Naive thymus-derived CD4-positive, alpha-beta T cell (primary cell): ENCODE data around the gene CNNM3. TPM values are rescaled to one million over a fixed set of nuclear protein-coding genes. Genes with fewer than 3 reads are reported as not detected.

ENCODE experiments used
- ATAC-seq: fragments of 150-1000 bp; cut with Tn5 transposase; 2 replicates; pipeline ENCODE4 v1.10.0; 2021; ENCODE audit warnings: mild to moderate bottlenecking, moderate library complexity
- CTCF ChIA-PET: fragments of 350-600 bp; sonication (Branson Sonifier 250); formaldehyde crosslinking; loops from one replicate; lab custom pipeline; 2021; ENCODE audit warnings: antibody characterized with exemption; lab: Charles Lee
- POLR2A ChIA-PET: fragments of 350-600 bp; sonication (Branson Sonifier 250); formaldehyde crosslinking; loops from one replicate; lab custom pipeline; 2021; ENCODE audit warnings: antibody characterized with exemption, inconsistent platforms; lab: Charles Lee
- DNase-seq, 9 donors: peaks; one replicate each; pipeline versions ENCODE4 v3.0.0 to v3.0.0-alpha.2; 2020 to 2022; ENCODE audit warnings: mixed read lengths in 1 of 9
- H3K27ac ChIP-seq: one replicate; pipeline ENCODE4 v1.7.0; 2013; ENCODE audit warnings: mild to moderate bottlenecking, low read depth, low read length, moderate library complexity
- H3K27me3 ChIP-seq, 2 donors: one replicate each; pipeline ENCODE4 v1.7.0; 2013; ENCODE audit warnings: low read length in 2 of 2, mild to moderate bottlenecking in 2 of 2, moderate library complexity in 2 of 2; ENCODE audit not compliant: control insufficient read depth in 2 of 2, insufficient read depth in 2 of 2
- H3K36me3 ChIP-seq, 3 experiments: 1 replicate in 2 of 3; 2 replicates in 1 of 3; pipeline ENCODE4 v1.7.0; 2013; ENCODE audit warnings: low read length in 3 of 3, mild to moderate bottlenecking in 3 of 3, moderate library complexity in 1 of 3; ENCODE audit not compliant: insufficient read depth in 3 of 3, control insufficient read depth in 2 of 3
- H3K4me1 ChIP-seq, 2 donors: one replicate each; pipeline ENCODE4 v1.7.0; 2013; ENCODE audit warnings: low read length in 2 of 2, mild to moderate bottlenecking in 2 of 2, moderate library complexity in 1 of 2; ENCODE audit not compliant: control insufficient read depth in 2 of 2, insufficient read depth in 2 of 2
- H3K4me3 ChIP-seq: 2 replicates; pipeline ENCODE4 v1.7.0; 2013; ENCODE audit warnings: mild to moderate bottlenecking, low read length
- H3K9me3 ChIP-seq, 3 experiments: 1 replicate in 2 of 3; 2 replicates in 1 of 3; pipeline ENCODE4 v1.7.0; 2013; ENCODE audit warnings: low read length in 3 of 3; ENCODE audit not compliant: control insufficient read depth in 2 of 3
- H3K27ac Mint-ChIP-seq, 9 donors: one replicate each; pipeline ENCODE4 v1.8.0; 2020 to 2022; ENCODE audit warnings: mixed read lengths in 9 of 9, mild to moderate bottlenecking in 8 of 9, moderate library complexity in 5 of 9, inconsistent platforms in 2 of 9
- H3K27me3 Mint-ChIP-seq, 5 donors: one replicate each; pipeline ENCODE4 v1.8.0; 2021 to 2022; ENCODE audit warnings: mixed read lengths in 5 of 5, mild to moderate bottlenecking in 1 of 5
- H3K36me3 Mint-ChIP-seq, 5 donors: one replicate each; pipeline ENCODE4 v1.8.0; 2020 to 2022; ENCODE audit warnings: mixed read lengths in 5 of 5, mild to moderate bottlenecking in 3 of 5, inconsistent platforms in 1 of 5
- H3K4me1 Mint-ChIP-seq, 7 donors: one replicate each; pipeline ENCODE4 v1.8.0; 2020 to 2022; ENCODE audit warnings: mixed read lengths in 7 of 7, mild to moderate bottlenecking in 3 of 7, inconsistent platforms in 1 of 7
- H3K4me3 Mint-ChIP-seq, 10 donors: one replicate each; pipeline ENCODE4 v1.8.0; 2020 to 2022; ENCODE audit warnings: mild to moderate bottlenecking in 10 of 10, mixed read lengths in 10 of 10, moderate library complexity in 6 of 10, inconsistent platforms in 2 of 10
- H3K9me3 Mint-ChIP-seq, 11 donors: one replicate each; pipeline ENCODE4 v1.8.0; 2020 to 2022; ENCODE audit warnings: mixed read lengths in 11 of 11, mild to moderate bottlenecking in 4 of 11, inconsistent platforms in 1 of 11, moderate library complexity in 1 of 11
- intact Hi-C, 2 donors: fragments of 100-400 bp; cut with micrococcal nuclease; formaldehyde crosslinking; loops; one replicate each; pipeline ENCODE4 v1.15.1; 2023
- polyA plus RNA-seq, 2 donors: library from polyadenylated mRNA; unstranded; fragments of 300-500 nt; fragmentation: Illumina TruSeq; gene quantifications; one replicate each; pipeline ENCODE4 v1.2.3, GENCODE V29; 2021
- total RNA-seq, 6 experiments: library from RNA in 5 of 6; stranded (reverse) in 5 of 6; gene quantifications; 1 replicate in 5 of 6; 2 replicates in 1 of 6; pipeline ENCODE4 v1.2.3 and lab custom pipeline; 2021 to 2026

Gene CNNM3
- total and polyA plus RNA-seq, 7 experiments from 2014 or later: 4.0 to 51.5 (median 37.7) TPM

DNA sequence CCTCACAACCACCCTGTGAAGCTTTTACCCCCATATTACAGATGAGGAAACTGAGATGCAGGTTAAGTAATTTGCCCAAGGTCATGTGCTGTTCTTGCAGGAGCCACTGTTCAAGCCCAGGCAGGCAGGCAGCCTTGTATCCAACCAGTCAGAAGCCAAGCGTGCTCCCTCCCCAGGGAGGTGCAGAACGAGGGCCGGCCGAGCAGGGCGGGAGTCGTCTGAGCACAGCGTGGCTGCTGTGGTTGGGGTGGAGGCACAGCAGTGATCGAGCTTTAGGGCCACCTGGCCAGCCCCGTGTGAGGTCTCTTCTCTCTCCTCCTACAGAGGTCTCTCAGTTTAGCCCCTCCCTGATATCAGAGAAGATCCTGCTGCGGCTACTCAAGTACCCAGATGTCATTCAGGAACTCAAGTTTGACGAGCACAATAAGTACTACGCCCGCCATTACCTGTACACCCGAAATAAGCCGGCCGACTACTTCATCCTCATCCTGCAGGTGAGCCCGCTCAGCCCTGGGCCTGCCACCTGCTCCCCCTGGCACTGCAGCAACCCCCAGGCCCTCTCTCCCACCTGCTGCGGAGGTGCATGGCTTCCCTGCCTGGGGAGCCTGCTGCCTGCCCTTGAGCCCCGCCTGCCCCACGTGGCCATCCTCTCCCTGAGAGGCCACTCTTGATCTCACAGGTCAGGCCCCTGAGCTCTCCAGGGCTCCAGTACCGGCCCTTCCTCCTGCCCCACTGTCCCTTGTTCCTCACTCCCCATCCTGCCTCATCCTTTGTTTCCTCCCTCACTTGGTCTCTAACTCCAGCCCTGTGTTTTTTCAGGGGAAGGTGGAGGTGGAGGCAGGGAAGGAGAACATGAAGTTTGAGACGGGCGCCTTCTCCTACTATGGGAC lies 17.1 kb upstream of the CNNM3 start:
- Mint-ChIP-seq H3K9me3 (no peaks in the 10 kb centered on the region), H3K4me3 (no peak overlapping the region), H3K27ac (peak overlapping the region in 2 of 9 donors; percentile 36 to 43), H3K27me3 (no peaks in the 10 kb centered on the region), H3K4me1 (no peaks in the 10 kb centered on the region), H3K36me3 (peaks cover 0 to 11% (median 4%) of the 10 kb centered on the region in 5 donors)
- CTCF ChIA-PET: interaction anchor here (2.5 kb wide), 1 partner anchor 37 kb away, joined by 12 read pairs; no protein-coding TSS in a partner anchor
- POLR2A ChIA-PET: no interaction called here
- Histone ChIP-seq H3K9me3 (no peaks in the 10 kb centered on the region), H3K4me1 (peaks cover 8 to 16% of the 10 kb centered on the region in 2 donors), H3K27me3 (no peaks in the 10 kb centered on the region), H3K4me3 (no peak overlapping the region), H3K27ac (no peak overlapping the region), H3K36me3 (peaks cover 0 to 35% (median 0%) of the 10 kb centered on the region in 3 experiments)
- no peak for ATAC-seq
- intact Hi-C loops: no loop called here
- DNase-seq: no peak

- H3K4me1 ChIP-seq: peaks cover 8 to 16% of the 10 kb centered on the region in 2 donors
- H3K9me3 ChIP-seq: no peaks in the 10 kb centered on the region
- Mint-ChIP-seq H3K27me3 (no peaks in the 10 kb centered on the region), H3K4me1 (no peaks in the 10 kb centered on the region), H3K9me3 (no peaks in the 10 kb centered on the region), H3K36me3 (peaks cover 0 to 11% (median 4%) of the 10 kb centered on the region in 5 donors), H3K4me3 (no peak overlapping the region), H3K27ac (no peak overlapping the region)
- H3K27me3 ChIP-seq: no peaks in the 10 kb centered on the region
- no peak overlapping the region for H3K27ac ChIP-seq
- no peak overlapping the region for H3K4me3 ChIP-seq
- no peak for ATAC-seq
- intact Hi-C loops: no loop called here
- no peak for DNase-seq
- peaks cover 0 to 35% (median 0%) of the 10 kb centered on the region in 3 experiments for H3K36me3 ChIP-seq
- POLR2A ChIA-PET: interaction anchor here (1.0 kb wide), 1 partner anchor 261 kb away, joined by 3 read pairs; no protein-coding TSS in a partner anchor
- CTCF ChIA-PET: interaction anchor here (2.5 kb wide), 1 partner anchor 37 kb away, joined by 12 read pairs; no protein-coding TSS in a partner anchor
Measured at GRCh38 chr2:96799623-96799935, 16.5 kb upstream of the CNNM3 start.

DNA sequence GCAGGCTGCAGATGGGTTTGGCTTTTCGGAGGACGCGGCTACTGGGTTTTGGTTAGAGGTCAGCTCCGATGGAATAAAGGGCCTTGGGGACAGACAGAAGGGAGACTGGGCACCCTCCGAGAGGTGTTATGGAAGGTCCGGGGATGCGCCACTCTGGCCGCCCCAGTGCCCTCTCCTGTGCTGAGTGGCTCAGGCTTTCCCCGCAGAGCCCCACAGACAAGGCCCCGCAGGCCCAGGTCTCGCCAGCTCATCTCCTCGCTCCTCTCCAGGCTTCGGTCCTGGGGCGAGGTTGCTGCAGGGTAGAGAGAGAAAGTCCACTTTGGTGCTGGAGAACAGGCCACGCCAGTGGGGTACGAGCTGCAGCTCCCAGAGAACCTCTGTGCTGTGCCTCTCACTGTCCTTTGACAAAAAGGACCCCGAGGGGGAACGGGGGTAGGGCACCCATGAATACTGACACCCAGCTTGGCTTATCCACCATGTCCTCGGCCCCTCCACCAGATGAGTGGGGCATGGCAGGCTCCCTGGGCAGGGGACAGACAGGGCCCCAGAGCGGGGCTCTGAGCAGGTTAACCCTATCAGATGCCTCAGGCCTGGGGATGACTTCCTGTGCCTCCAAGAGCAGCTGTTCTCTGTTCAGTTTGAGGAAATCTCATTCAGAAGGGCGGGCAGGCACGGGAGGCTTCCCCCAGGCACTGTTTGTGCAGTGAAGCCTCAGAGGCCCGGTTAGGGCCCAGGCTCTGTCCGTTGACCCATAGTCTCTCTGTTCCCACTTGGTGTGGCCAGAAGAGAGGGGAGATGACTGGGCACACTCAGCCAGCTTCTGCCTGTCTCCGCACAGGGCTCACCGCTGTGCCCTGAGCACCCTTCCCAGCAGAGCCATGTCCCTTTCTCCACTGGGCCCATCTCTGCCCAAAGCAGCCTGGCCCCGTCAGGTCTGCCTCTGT lies 15.7 kb upstream of the CNNM3 start:
- no peak for DNase-seq
- no peaks in the 10 kb centered on the region for H3K9me3 Mint-ChIP-seq

DNA sequence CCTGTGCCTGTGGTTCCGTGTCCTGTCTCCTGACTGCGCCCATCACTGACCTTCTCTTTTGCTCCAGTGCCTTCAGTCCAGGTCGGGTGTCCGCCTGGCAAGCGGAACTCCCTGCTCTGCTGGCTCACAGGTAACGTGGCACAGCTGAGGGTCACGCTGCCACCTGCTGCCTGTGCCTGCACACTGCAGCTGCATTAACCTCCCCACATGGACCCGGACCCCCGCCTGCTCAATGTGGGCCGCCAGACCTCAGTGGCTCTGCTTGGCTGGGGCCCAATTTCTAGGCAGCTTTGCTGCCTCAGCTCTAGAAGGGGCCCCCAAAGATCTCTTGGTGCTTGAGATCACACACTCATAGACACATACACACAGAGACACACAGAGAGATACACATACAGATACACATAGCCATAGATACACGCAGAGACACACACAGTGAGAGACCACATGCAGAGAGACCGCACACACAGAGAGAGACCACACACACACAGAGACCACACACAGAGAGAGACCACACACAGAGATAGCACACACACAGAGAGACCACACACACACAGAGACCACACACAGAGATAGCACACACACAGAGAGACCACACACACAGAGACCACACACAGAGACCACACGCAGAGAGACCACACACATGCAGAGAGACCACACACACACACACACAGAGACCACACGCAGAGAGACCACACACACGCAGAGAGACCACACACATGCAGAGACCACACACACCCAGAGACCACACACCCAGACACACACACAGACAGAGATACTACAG lies 14.9 kb upstream of the CNNM3 start:
- no peaks in the 10 kb centered on the region for H3K9me3 ChIP-seq
- Mint-ChIP-seq H3K9me3 (no peaks in the 10 kb centered on the region), H3K36me3 (peaks cover 0 to 11% (median 4%) of the 10 kb centered on the region in 5 donors), H3K27me3 (no peaks in the 10 kb centered on the region), H3K4me3 (no peak overlapping the region), H3K27ac (no peak overlapping the region), H3K4me1 (peaks cover under 1 to 4% (median 2%) of the 10 kb centered on the region in 7 donors)
- no peak overlapping the region for H3K4me3 ChIP-seq
- CTCF ChIA-PET: interaction anchor here (0.6 to 2.5 kb wide), 7 partner anchors 12 to 458 kb away, joined by 3 to 12 read pairs (median 3); no protein-coding TSS in a partner anchor
- H3K27ac ChIP-seq: no peak overlapping the region
- intact Hi-C loops: loop anchor here (1.0 to 10.0 kb wide), 8 partner anchors 15 to 442 kb away; partner anchors contain the start of genes CNNM4 (in 2 of the 2), KANSL3 (in 2 of the 2) and CNNM3 (in 1 of the 2)
- peak; percentile 41 to 72 (median 63) for DNase-seq
- peak; percentile 94 for ATAC-seq
- H3K36me3 ChIP-seq: peaks cover 0 to 35% (median 0%) of the 10 kb centered on the region in 3 experiments
- POLR2A ChIA-PET: interaction anchor here (0.7 to 1.3 kb wide), 2 partner anchors 19 to 41 kb away, joined by 3 read pairs; partner anchors contain the start of gene CNNM4
- H3K4me1 ChIP-seq: peaks cover 10 to 20% of the 10 kb centered on the region in 2 donors
- H3K27me3 ChIP-seq: no peaks in the 10 kb centered on the region

More for the DNA sequence above, 15.7 kb upstream of the CNNM3 start:
- ChIA-PET POLR2A (interaction anchor here (0.7 to 1.3 kb wide), 3 partner anchors 20 to 262 kb away, joined by 3 read pairs; partner anchors contain the start of gene CNNM4), CTCF (interaction anchor here (1.0 to 2.5 kb wide), 6 partner anchors 13 to 262 kb away, joined by 3 to 12 read pairs (median 4); no protein-coding TSS in a partner anchor)
- ATAC-seq: peak; percentile 33
- Histone ChIP-seq H3K36me3 (peaks cover 0 to 35% (median 0%) of the 10 kb centered on the region in 3 experiments), H3K9me3 (no peaks in the 10 kb centered on the region), H3K27me3 (no peaks in the 10 kb centered on the region), H3K4me1 (peaks cover 8 to 16% of the 10 kb centered on the region in 2 donors), H3K4me3 (no peak overlapping the region), H3K27ac (no peak overlapping the region)
- no peak overlapping the region for H3K4me3 Mint-ChIP-seq
- H3K27ac Mint-ChIP-seq: no peak overlapping the region
- H3K4me1 Mint-ChIP-seq: no peaks in the 10 kb centered on the region
- intact Hi-C loops: loop anchor here (1.0 to 10.0 kb wide), 8 partner anchors 16 to 441 kb away; partner anchors contain the start of genes CNNM4 (in 2 of the 2), KANSL3 (in 2 of the 2) and CNNM3 (in 1 of the 2)
- peaks cover 0 to 11% (median 4%) of the 10 kb centered on the region in 5 donors for H3K36me3 Mint-ChIP-seq
- H3K27me3 Mint-ChIP-seq: no peaks in the 10 kb centered on the region

DNA sequence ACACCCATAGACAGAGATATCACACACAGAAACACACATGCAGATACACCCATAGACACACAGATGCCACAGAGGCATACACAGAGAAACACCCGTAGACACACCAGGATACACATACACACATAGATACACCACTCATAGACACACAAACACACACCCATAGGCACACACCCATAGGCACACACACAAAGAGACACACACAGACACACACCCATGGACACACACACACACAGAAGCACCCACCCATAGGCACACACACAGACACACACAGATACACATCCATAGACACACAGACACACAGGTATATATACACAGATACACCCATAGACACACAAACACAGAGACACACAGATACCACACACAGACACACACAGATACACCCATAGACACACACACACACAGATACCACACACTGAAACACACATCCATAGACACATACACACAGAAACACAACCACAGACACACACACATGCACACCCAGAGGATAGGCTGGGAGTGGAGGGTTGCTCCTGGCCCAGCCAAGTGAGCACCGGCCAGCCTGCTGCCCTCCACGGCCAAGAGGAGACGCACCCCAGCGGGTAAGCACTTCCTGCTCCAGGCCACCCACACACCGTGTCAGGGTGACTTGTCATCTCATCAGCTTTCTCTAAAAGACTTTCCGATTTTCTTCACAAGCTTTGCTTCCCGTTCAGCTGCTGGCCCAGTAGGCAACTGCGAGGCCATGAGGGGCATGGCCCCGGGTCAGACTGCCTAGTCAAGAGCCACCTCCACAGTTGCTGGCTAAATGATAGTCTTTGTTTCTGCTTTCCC lies 14.1 kb upstream of the CNNM3 start:
- H3K9me3 Mint-ChIP-seq: peaks cover 0 to 3% (median 0%) of the 10 kb centered on the region in 11 donors
- H3K4me1 Mint-ChIP-seq: peaks cover 7 to 12% (median 10%) of the 10 kb centered on the region in 7 donors
- no peak overlapping the region for H3K4me3 ChIP-seq
- ChIA-PET POLR2A (interaction anchor here (0.6 to 1.7 kb wide), 2 partner anchors 14 to 16 kb away, joined by 3 to 7 read pairs; partner anchors contain the start of gene CNNM3), CTCF (interaction anchor here (0.5 to 1.1 kb wide), 7 partner anchors 11 to 458 kb away, joined by 3 to 7 read pairs (median 5); no protein-coding TSS in a partner anchor)
- intact Hi-C loops: loop anchor here (1.0 to 10.0 kb wide), 8 partner anchors 14 to 443 kb away; partner anchors contain the start of genes CNNM4 (in 2 of the 2), KANSL3 (in 2 of the 2) and CNNM3 (in 1 of the 2)
- peaks cover 0 to 11% (median 6%) of the 10 kb centered on the region in 5 donors for H3K36me3 Mint-ChIP-seq
- no peaks in the 10 kb centered on the region for H3K27me3 ChIP-seq
- no peak overlapping the region for H3K27ac ChIP-seq
- no peaks in the 10 kb centered on the region for H3K27me3 Mint-ChIP-seq
- H3K27ac Mint-ChIP-seq: no peak overlapping the region
- DNase-seq (peak in 1 of 9 donors; percentile 40), ATAC-seq (no peak)
- peaks cover 17 to 26% of the 10 kb centered on the region in 2 donors for H3K4me1 ChIP-seq
- H3K4me3 Mint-ChIP-seq: no peak overlapping the region
- no peaks in the 10 kb centered on the region for H3K9me3 ChIP-seq
- H3K36me3 ChIP-seq: peaks cover 0 to 33% (median 0%) of the 10 kb centered on the region in 3 experiments
